ENCODE measurements around the gene RMI2.

- TF ChIP-seq POLR2A (IDR thresholded peaks at IDR 0.05; ENCODE audit: low read depth, low read length) (no peak), TAF1 (IDR thresholded peaks at IDR 0.05; ENCODE audit: borderline replicate concordance, low read depth, low read length) (no peak)
These were observed 45.6 kb downstream of the RMI2 start for GRCh38 chr16:11390573-11391495.

Data from GM12892 (cell line).